ENCODE measurements around the gene ZNF280B. TPM values are rescaled to one million over a fixed set of nuclear protein-coding genes. Genes with fewer than 3 reads are reported as not detected.

ZNF280B gene
- total RNA-seq, 1 experiment from 2014 or later: 7.7 TPM

- no peaks in the 10 kb centered on the region for H3K36me3 ChIP-seq (ENCODE audit: insufficient read depth, low read length, poor library complexity, severe bottlenecking)
- peaks cover 5% of the 10 kb centered on the region for H3K9me3 ChIP-seq (ENCODE audit: low read depth, low read length, poor library complexity, severe bottlenecking)
- ChIA-PET POLR2A (ENCODE audit: low non-redundant PET) (no interaction called here), CTCF (interaction anchor here (0.7 to 1.0 kb wide), 3 partner anchors 245 to 413 kb away, joined by 3 read pairs; no protein-coding TSS in a partner anchor)
- BruUV-seq (replicated peaks): no TSS peak
- no peak overlapping the region for H3K4me3 ChIP-seq (ENCODE audit: low read depth, low read length, poor library complexity, severe bottlenecking)
- DNase-seq (ENCODE audit: low spot score): no peak
- H3K27me3 ChIP-seq (replicated peaks; ENCODE audit: insufficient read depth, low read depth, low read length, poor library complexity): no peaks in the 10 kb centered on the region
- TF ChIP-seq EZH2 (IDR thresholded peaks at IDR 0.05; ENCODE audit: borderline replicate concordance, low read depth, low read length, poor library complexity, severe bottlenecking) (no peak), CTCF (conservative IDR thresholded peaks at IDR 0.05; ENCODE audit: low read depth, low read length) (no peak)
- H3K27ac ChIP-seq (ENCODE audit: low read depth, low read length, poor library complexity, severe bottlenecking): no peak overlapping the region
- intact Hi-C loops (cut with micrococcal nuclease; ENCODE audit: unreplicated experiment): loop anchor here (5.0 kb wide), 1 partner anchor 493 kb away; no protein-coding TSS in a partner anchor
- H3K4me1 ChIP-seq (ENCODE audit: insufficient read depth, low read length, poor library complexity, severe bottlenecking): no peaks in the 10 kb centered on the region
Measured at GRCh38 chr22:22464541-22465054, 43.9 kb downstream of the ZNF280B start.

- ChIA-PET CTCF (interaction anchor here (0.7 to 1.0 kb wide), 4 partner anchors 246 to 420 kb away, joined by 3 to 7 read pairs (median 3); no protein-coding TSS in a partner anchor), POLR2A (ENCODE audit: low non-redundant PET) (interaction anchor here (0.7 kb wide), 1 partner anchor 646 kb away, joined by 3 read pairs; no protein-coding TSS in a partner anchor)
- H3K36me3 ChIP-seq (ENCODE audit: insufficient read depth, low read length, poor library complexity, severe bottlenecking): no peaks in the 10 kb centered on the region
- no peaks in the 10 kb centered on the region for H3K4me1 ChIP-seq (ENCODE audit: insufficient read depth, low read length, poor library complexity, severe bottlenecking)
- peaks cover 11% of the 10 kb centered on the region for H3K9me3 ChIP-seq (ENCODE audit: low read depth, low read length, poor library complexity, severe bottlenecking)
- TF ChIP-seq EZH2 (IDR thresholded peaks at IDR 0.05; ENCODE audit: borderline replicate concordance, low read depth, low read length, poor library complexity, severe bottlenecking) (no peak), CTCF (conservative IDR thresholded peaks at IDR 0.05; ENCODE audit: low read depth, low read length) (peak; percentile 76)
- BruUV-seq (replicated peaks): no TSS peak
- H3K27me3 ChIP-seq (replicated peaks; ENCODE audit: insufficient read depth, low read depth, low read length, poor library complexity): no peaks in the 10 kb centered on the region
- peak overlapping the region; percentile 8 for H3K4me3 ChIP-seq (ENCODE audit: low read depth, low read length, poor library complexity, severe bottlenecking)
- peak; percentile 83 for DNase-seq (ENCODE audit: low spot score)
- intact Hi-C loops (cut with micrococcal nuclease; ENCODE audit: unreplicated experiment): no loop called here
- H3K27ac ChIP-seq (ENCODE audit: low read depth, low read length, poor library complexity, severe bottlenecking): no peak overlapping the region
Measured at GRCh38 chr22:22463855-22464540, 44.5 kb downstream of the ZNF280B start.

- peaks cover 12% of the 10 kb centered on the region for H3K9me3 ChIP-seq (ENCODE audit: low read depth, low read length, poor library complexity, severe bottlenecking)
- intact Hi-C loops (cut with micrococcal nuclease; ENCODE audit: unreplicated experiment): no loop called here
- H3K27ac ChIP-seq (ENCODE audit: low read depth, low read length, poor library complexity, severe bottlenecking): no peak overlapping the region
- peak; percentile 52 for TF ChIP-seq CTCF (conservative IDR thresholded peaks at IDR 0.05; ENCODE audit: low read depth, low read length)
- no peak for TF ChIP-seq EZH2 (IDR thresholded peaks at IDR 0.05; ENCODE audit: borderline replicate concordance, low read depth, low read length, poor library complexity, severe bottlenecking)
- BruUV-seq (replicated peaks): no TSS peak
- H3K27me3 ChIP-seq (replicated peaks; ENCODE audit: insufficient read depth, low read depth, low read length, poor library complexity): no peaks in the 10 kb centered on the region
- no peaks in the 10 kb centered on the region for H3K36me3 ChIP-seq (ENCODE audit: insufficient read depth, low read length, poor library complexity, severe bottlenecking)
- ChIA-PET CTCF (interaction anchor here (1.0 kb wide), 1 partner anchor 922 kb away, joined by 3 read pairs; no protein-coding TSS in a partner anchor), POLR2A (ENCODE audit: low non-redundant PET) (no interaction called here)
- DNase-seq (ENCODE audit: low spot score): peak; percentile 45
- no peak overlapping the region for H3K4me3 ChIP-seq (ENCODE audit: low read depth, low read length, poor library complexity, severe bottlenecking)
- H3K4me1 ChIP-seq (ENCODE audit: insufficient read depth, low read length, poor library complexity, severe bottlenecking): no peaks in the 10 kb centered on the region
Measured at GRCh38 chr22:22462813-22463567, 45.6 kb downstream of the ZNF280B start.

Measured in A673 (cell line).